Measurements from ENCODE around the gene ACACB. TPM values are rescaled to one million over a fixed set of nuclear protein-coding genes. Genes with fewer than 3 reads are reported as not detected.

The ACACB gene
- total RNA-seq, 4 donors from 2014 or later = 5.9 to 48.4 (median 27.3) TPM

GRCh38 chr12:109084425-109084824, 32.0 kb upstream of the ACACB start:
- no peak for TF ChIP-seq POLR2A (IDR thresholded peaks at IDR 0.05)
- TF ChIP-seq CTCF (IDR thresholded peaks at IDR 0.05) = no peak
- H3K27ac ChIP-seq = no peak overlapping the region
- DNase-seq = no peak
- H3K4me1 ChIP-seq = no peaks in the 10 kb centered on the region
- 92 to 94% methylated on average over 2 of the region's 2 CpGs for WGBS, 2 donors
- intact Hi-C loops (cut with DNase I) = no loop called here
- peaks cover 13 to 96% (median 54%) of the 10 kb centered on the region in 3 donors for H3K36me3 ChIP-seq
- H3K9me3 ChIP-seq = no peaks in the 10 kb centered on the region
- H3K4me3 ChIP-seq = no peak overlapping the region
- no peaks in the 10 kb centered on the region for H3K27me3 ChIP-seq

- Histone ChIP-seq H3K36me3 (peaks cover 7 to 98% (median 54%) of the 10 kb centered on the region in 3 donors), H3K4me3 (no peak overlapping the region), H3K27ac (no peak overlapping the region), H3K27me3 (no peaks in the 10 kb centered on the region), H3K9me3 (no peaks in the 10 kb centered on the region), H3K4me1 (peaks cover 0 to 3% (median 0%) of the 10 kb centered on the region in 3 donors)
- no peak for DNase-seq
- no peak for TF ChIP-seq CTCF (IDR thresholded peaks at IDR 0.05)
- no peak for TF ChIP-seq POLR2A (IDR thresholded peaks at IDR 0.05)
- 95 to 96% methylated on average over 11 of the region's 11 CpGs for WGBS, 2 donors
- intact Hi-C loops (cut with DNase I) = no loop called here
Measured at GRCh38 chr12:109085590-109085989, 30.8 kb upstream of the ACACB start.

- DNase-seq = no peak
- 48 to 60% methylated on average over 5 of the region's 5 CpGs for WGBS, 2 donors
- Histone ChIP-seq H3K27ac (no peak overlapping the region), H3K36me3 (peaks cover 7 to 96% (median 53%) of the 10 kb centered on the region in 3 donors), H3K4me3 (no peak overlapping the region), H3K27me3 (no peaks in the 10 kb centered on the region), H3K9me3 (no peaks in the 10 kb centered on the region), H3K4me1 (peaks cover 6 to 19% (median 14%) of the 10 kb centered on the region in 3 donors)
- intact Hi-C loops (cut with DNase I) = no loop called here
- TF ChIP-seq CTCF (IDR thresholded peaks at IDR 0.05) (no peak), POLR2A (IDR thresholded peaks at IDR 0.05) (no peak)
Measured at GRCh38 chr12:109087250-109087649, 29.1 kb upstream of the ACACB start.

GRCh38 chr12:109088818-109089217, 27.6 kb upstream of the ACACB start:
- H3K36me3 ChIP-seq = peaks cover 7 to 80% (median 37%) of the 10 kb centered on the region in 3 donors
- H3K4me3 ChIP-seq = no peak overlapping the region
- no peaks in the 10 kb centered on the region for H3K27me3 ChIP-seq
- no peak for TF ChIP-seq CTCF (IDR thresholded peaks at IDR 0.05)
- no peak for TF ChIP-seq POLR2A (IDR thresholded peaks at IDR 0.05)
- no peak for DNase-seq
- no peak overlapping the region for H3K27ac ChIP-seq
- H3K4me1 ChIP-seq = peaks cover 16 to 35% (median 26%) of the 10 kb centered on the region in 3 donors
- 53 to 61% methylated on average over 6 of the region's 6 CpGs for WGBS, 2 donors
- intact Hi-C loops (cut with DNase I) = no loop called here
- no peaks in the 10 kb centered on the region for H3K9me3 ChIP-seq

- Histone ChIP-seq H3K36me3 (peaks cover 7 to 71% (median 29%) of the 10 kb centered on the region in 3 donors), H3K9me3 (no peaks in the 10 kb centered on the region), H3K4me1 (peaks cover 16 to 36% (median 26%) of the 10 kb centered on the region in 3 donors), H3K4me3 (no peak overlapping the region), H3K27ac (no peak overlapping the region), H3K27me3 (no peaks in the 10 kb centered on the region)
- intact Hi-C loops (cut with DNase I) = loop anchor here (10.0 kb wide), 2 partner anchors 285 to 525 kb away; partner anchors contain the start of genes ISCU and SART3
- 71 to 83% methylated on average over 4 to 7 of the region's 7 CpGs for WGBS, 2 donors
- TF ChIP-seq CTCF (IDR thresholded peaks at IDR 0.05) (no peak), POLR2A (IDR thresholded peaks at IDR 0.05) (no peak)
- no peak for DNase-seq
Measured at GRCh38 chr12:109089683-109090082, 26.7 kb upstream of the ACACB start.

Data from esophagus squamous epithelium (tissue), 5 donors.